ENCODE data around the gene FANCL.

DNA sequence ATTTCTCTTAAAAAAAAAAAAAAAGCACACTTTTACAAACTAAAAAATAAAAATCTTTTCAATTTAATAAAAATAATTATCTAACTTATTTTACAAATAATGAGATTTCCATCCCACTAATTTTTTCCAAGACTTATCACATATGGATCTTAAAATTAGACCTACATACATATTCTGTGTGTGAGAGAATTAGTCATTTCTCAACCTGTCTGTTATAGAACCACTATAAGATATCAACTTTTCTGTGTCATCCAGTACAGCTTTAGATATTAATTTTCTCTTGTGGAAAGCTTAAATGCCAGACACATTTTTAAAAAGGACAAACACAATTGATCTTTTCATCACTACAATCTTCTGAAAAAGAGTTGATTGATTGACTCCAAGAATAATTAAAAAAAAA lies 38.1 kb downstream of the FANCL start:
- no peak for TF ChIP-seq PHF8 (IDR thresholded peaks at IDR 0.05; ENCODE audit: borderline replicate concordance, low read depth)
- TF ChIP-seq, protein P1, sequence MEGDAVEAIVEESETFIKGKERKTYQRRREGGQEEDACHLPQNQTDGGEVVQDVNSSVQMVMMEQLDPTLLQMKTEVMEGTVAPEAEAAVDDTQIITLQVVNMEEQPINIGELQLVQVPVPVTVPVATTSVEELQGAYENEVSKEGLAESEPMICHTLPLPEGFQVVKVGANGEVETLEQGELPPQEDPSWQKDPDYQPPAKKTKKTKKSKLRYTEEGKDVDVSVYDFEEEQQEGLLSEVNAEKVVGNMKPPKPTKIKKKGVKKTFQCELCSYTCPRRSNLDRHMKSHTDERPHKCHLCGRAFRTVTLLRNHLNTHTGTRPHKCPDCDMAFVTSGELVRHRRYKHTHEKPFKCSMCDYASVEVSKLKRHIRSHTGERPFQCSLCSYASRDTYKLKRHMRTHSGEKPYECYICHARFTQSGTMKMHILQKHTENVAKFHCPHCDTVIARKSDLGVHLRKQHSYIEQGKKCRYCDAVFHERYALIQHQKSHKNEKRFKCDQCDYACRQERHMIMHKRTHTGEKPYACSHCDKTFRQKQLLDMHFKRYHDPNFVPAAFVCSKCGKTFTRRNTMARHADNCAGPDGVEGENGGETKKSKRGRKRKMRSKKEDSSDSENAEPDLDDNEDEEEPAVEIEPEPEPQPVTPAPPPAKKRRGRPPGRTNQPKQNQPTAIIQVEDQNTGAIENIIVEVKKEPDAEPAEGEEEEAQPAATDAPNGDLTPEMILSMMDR (IDR thresholded peaks at IDR 0.05) = no peak
- no peak for TF ChIP-seq SREBF2 (IDR thresholded peaks at IDR 0.05)
- TF ChIP-seq EHF (CRISPR knock-in tag; IDR thresholded peaks at IDR 0.05) = no peak
- TF ChIP-seq RCOR1 (IDR thresholded peaks at IDR 0.05; ENCODE audit: low read depth, low read length) = no peak
- TF ChIP-seq POLR2A (IDR thresholded peaks at IDR 0.05; ENCODE audit: low read length) = no peak
- TF ChIP-seq, protein P2, sequence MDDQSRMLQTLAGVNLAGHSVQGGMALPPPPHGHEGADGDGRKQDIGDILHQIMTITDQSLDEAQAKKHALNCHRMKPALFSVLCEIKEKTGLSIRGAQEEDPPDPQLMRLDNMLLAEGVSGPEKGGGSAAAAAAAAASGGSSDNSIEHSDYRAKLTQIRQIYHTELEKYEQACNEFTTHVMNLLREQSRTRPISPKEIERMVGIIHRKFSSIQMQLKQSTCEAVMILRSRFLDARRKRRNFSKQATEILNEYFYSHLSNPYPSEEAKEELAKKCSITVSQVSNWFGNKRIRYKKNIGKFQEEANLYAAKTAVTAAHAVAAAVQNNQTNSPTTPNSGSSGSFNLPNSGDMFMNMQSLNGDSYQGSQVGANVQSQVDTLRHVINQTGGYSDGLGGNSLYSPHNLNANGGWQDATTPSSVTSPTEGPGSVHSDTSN (IDR thresholded peaks at IDR 0.05) = no peak
- TF ChIP-seq CHD4 (IDR thresholded peaks at IDR 0.05; ENCODE audit: borderline replicate concordance) = no peak
- TF ChIP-seq RNF2 (IDR thresholded peaks at IDR 0.05; ENCODE audit: borderline replicate concordance, low read depth) = no peak
- TF ChIP-seq HDAC2 (IDR thresholded peaks at IDR 0.05) = no peak
- no peak for TF ChIP-seq ZFP36 (IDR thresholded peaks at IDR 0.05; ENCODE audit: borderline replicate concordance, partially characterized antibody)
- TF ChIP-seq MAFK (IDR thresholded peaks at IDR 0.05; ENCODE audit: partially characterized antibody) = no peak
- no peak for TF ChIP-seq ESRRA (IDR thresholded peaks at IDR 0.05; ENCODE audit: borderline replicate concordance, low read length)
- no peak for TF ChIP-seq EP300 (IDR thresholded peaks at IDR 0.05)

Measured in A549 (cell line).